ENCODE results near the gene PPDPF.

Gene PPDPF

DNA sequence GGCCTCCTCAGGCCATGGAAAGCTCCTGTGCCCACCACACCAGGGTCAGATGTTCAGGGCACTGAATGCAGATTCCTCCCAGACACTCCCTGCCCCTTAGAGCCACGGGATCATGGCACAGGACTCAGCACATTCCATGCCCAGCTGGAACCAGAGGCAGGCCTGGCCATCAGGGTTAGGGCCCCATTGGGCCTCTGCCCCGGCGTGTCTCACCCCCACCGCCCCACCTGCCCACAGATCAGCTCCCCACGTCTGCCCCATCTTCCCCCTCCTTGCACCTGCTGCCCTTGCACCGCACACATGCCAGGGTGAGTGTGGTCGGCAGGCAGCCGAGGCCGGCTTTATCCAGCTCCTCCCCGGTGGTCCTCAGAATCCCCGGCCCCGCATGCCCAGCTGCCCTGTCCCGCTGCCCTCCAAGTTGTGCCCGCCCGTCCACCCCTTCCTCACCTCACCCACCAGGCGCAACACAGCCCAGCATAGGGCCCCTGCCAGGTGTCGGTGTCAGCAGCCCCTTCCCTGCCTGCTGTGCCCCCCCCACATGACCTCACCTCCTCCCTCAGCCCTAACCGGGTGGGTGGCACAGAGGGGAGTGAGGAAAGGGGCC, 29.2 kb downstream of the PPDPF start:
- no peak for DNase-seq (ENCODE audit: insufficient read length, low spot score)
- no peak for TF ChIP-seq CTCF (IDR thresholded peaks at IDR 0.05; ENCODE audit: insufficient read depth, missing control alignments)
- no peak for FAIRE-seq

GRCh38 chr20:63551068-63551467, 30.5 kb downstream of the PPDPF start:
- no peak for TF ChIP-seq CTCF (IDR thresholded peaks at IDR 0.05; ENCODE audit: insufficient read depth, missing control alignments)
- FAIRE-seq (no peak), DNase-seq (ENCODE audit: insufficient read length, low spot score) (no peak)

DNA sequence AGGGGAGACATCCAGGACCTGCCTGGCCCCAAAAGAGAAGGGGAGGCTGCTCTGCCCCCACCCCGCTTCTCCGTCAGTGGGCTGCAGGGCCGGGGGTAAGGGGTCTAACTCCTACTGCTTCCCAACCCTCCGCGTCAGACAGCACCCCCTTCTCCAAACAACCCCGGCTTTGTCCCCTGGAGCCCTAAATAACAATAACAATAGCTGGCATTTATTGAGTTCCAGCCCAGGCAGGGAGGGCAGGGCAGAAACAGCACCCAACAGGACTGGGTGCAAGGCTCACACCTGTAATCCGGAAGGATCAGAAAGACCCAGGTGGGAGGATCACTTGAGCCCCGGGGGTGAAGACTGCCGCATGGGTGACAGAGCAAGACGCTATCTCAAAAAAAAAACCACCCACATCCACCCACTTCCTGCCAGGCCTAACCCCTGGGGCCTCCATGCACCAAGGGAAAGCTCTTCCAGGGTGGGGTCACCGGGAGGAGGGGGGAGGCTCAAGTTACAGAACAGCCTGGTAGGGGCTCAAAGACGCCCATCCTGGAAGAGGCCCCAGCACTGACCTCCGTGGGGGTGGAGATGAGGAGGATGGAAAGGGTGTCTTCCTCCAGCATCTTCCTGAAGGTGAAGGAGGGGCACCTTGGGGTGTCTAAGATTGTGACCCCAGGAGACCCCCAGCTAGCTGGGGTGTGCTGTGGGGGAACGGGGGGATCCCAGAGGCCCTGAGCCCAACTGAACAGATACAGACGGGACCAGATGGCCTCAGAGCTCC, 32.1 kb downstream of the PPDPF start:
- FAIRE-seq (no peak), DNase-seq (ENCODE audit: insufficient read length, low spot score) (no peak)
- no peak for TF ChIP-seq CTCF (IDR thresholded peaks at IDR 0.05; ENCODE audit: insufficient read depth, missing control alignments)

DNA sequence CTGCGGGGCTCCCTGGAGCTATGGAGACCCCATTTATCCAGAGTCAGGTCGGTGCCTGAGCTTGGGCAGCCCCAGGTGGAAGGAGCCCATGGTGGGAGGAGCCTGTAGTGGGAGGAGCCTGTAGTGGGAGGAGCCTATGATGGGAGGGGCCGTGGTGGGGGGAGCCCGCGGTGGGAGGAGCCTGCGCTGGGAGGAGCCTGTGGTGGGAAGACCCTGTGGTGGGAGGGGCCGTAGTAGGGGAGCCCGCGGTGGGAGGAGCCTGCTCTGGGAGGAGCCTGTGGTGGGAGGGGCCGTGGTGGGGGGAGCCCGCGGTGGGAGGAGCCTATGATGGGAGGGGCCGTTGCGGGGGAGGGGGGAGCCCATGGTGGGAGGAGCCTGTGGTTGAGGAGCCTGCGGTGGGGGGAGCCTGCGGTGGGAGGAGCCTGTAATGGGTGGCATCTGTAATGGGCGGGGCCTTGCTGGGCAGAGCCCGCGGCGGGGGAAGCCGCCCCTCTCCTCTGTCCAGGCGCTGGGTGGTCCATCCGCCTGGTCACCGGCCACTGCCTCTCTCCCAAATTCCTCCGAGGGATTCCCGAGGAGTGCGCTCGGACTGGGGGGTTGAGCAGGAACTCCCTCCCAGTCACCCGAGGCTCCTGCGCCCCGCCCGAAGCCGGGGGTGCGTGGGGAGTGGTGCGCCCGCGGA, 32.8 kb downstream of the PPDPF start:
- no peak for TF ChIP-seq CTCF (IDR thresholded peaks at IDR 0.05; ENCODE audit: insufficient read depth, missing control alignments)
- DNase-seq (ENCODE audit: insufficient read length, low spot score): peak; percentile 78
- no peak for FAIRE-seq

GRCh38 chr20:63553933-63554290, 33.3 kb downstream of the PPDPF start, which contains the start of gene FNDC11:
Gene FNDC11, plus strand, starts transcription at chr20:63554159. Its CDS starts 1,505 bp downstream, at chr20:63555664.
- DNase-seq (ENCODE audit: insufficient read length, low spot score) (no peak), FAIRE-seq (no peak)
- TF ChIP-seq CTCF (IDR thresholded peaks at IDR 0.05; ENCODE audit: insufficient read depth, missing control alignments): no peak

GRCh38 chr20:63554361-63555278, 34.1 kb downstream of the PPDPF start:
- no peak for TF ChIP-seq CTCF (IDR thresholded peaks at IDR 0.05; ENCODE audit: insufficient read depth, missing control alignments)
- DNase-seq (ENCODE audit: insufficient read length, low spot score) (no peak), FAIRE-seq (no peak)
